ENCODE measurements around the gene CDSN. TPM values are rescaled to one million over a fixed set of nuclear protein-coding genes. Genes with fewer than 3 reads are reported as not detected.

Gene CDSN
- total RNA-seq, 3 donors from 2014 or later, result 0.59 TPM; not detected in 2

GRCh38 chr6:31152781-31153180 lies 32.5 kb upstream of the CDSN start:
- intact Hi-C loops (cut with DNase I; ENCODE audit: low total_unique reads), result no loop called here

GRCh38 chr6:31149827-31150447 lies 29.7 kb upstream of the CDSN start:
- DNase-seq (ENCODE audit: low spot score in 2 of 2), result no peak
- no peaks in the 10 kb centered on the region for H3K9me3 ChIP-seq
- no peak for TF ChIP-seq POLR2A (IDR thresholded peaks at IDR 0.05)
- no peak for TF ChIP-seq POLR2AphosphoS5 (IDR thresholded peaks at IDR 0.05)
- no peak for TF ChIP-seq CTCF (IDR thresholded peaks at IDR 0.05)
- no peaks in the 10 kb centered on the region for H3K27me3 ChIP-seq
- intact Hi-C loops (cut with DNase I; ENCODE audit: low total_unique reads), result no loop called here
- no peaks in the 10 kb centered on the region for H3K4me1 ChIP-seq
- H3K4me3 ChIP-seq, result no peak overlapping the region
- no peaks in the 10 kb centered on the region for H3K36me3 ChIP-seq
- no peak overlapping the region for H3K27ac ChIP-seq

More at GRCh38 chr6:31152781-31153180, 32.5 kb upstream of the CDSN start:
- Histone ChIP-seq H3K9me3 (no peaks in the 10 kb centered on the region), H3K4me1 (peaks cover 0 to 5% of the 10 kb centered on the region in 2 donors), H3K4me3 (no peak overlapping the region), H3K27me3 (no peaks in the 10 kb centered on the region), H3K36me3 (no peaks in the 10 kb centered on the region), H3K27ac (no peak overlapping the region)
- DNase-seq (ENCODE audit: low spot score in 2 of 2), result no peak
- TF ChIP-seq CTCF (IDR thresholded peaks at IDR 0.05) (no peak), POLR2AphosphoS5 (IDR thresholded peaks at IDR 0.05) (no peak), POLR2A (IDR thresholded peaks at IDR 0.05) (no peak)

GRCh38 chr6:31145386-31145785 lies 25.1 kb upstream of the CDSN start:
- H3K9me3 ChIP-seq, result no peaks in the 10 kb centered on the region
- no peaks in the 10 kb centered on the region for H3K4me1 ChIP-seq
- no peak for DNase-seq (ENCODE audit: low spot score in 2 of 2)
- H3K36me3 ChIP-seq, result no peaks in the 10 kb centered on the region
- TF ChIP-seq CTCF (IDR thresholded peaks at IDR 0.05) (no peak), POLR2A (IDR thresholded peaks at IDR 0.05) (no peak), POLR2AphosphoS5 (IDR thresholded peaks at IDR 0.05) (no peak)
- no peaks in the 10 kb centered on the region for H3K27me3 ChIP-seq
- no peak overlapping the region for H3K27ac ChIP-seq
- no peak overlapping the region for H3K4me3 ChIP-seq
- intact Hi-C loops (cut with DNase I; ENCODE audit: low total_unique reads), result no loop called here

- intact Hi-C loops (cut with DNase I; ENCODE audit: low total_unique reads), result no loop called here
- no peak for TF ChIP-seq POLR2AphosphoS5 (IDR thresholded peaks at IDR 0.05)
- TF ChIP-seq POLR2A (IDR thresholded peaks at IDR 0.05), result no peak
- no peak for TF ChIP-seq CTCF (IDR thresholded peaks at IDR 0.05)
- DNase-seq (ENCODE audit: low spot score in 2 of 2), result no peak
- Histone ChIP-seq H3K27ac (no peak overlapping the region), H3K36me3 (no peaks in the 10 kb centered on the region), H3K4me1 (no peaks in the 10 kb centered on the region), H3K9me3 (no peaks in the 10 kb centered on the region), H3K4me3 (no peak overlapping the region), H3K27me3 (no peaks in the 10 kb centered on the region)
Measured at GRCh38 chr6:31144970-31145340, 24.7 kb upstream of the CDSN start.

DNA sequence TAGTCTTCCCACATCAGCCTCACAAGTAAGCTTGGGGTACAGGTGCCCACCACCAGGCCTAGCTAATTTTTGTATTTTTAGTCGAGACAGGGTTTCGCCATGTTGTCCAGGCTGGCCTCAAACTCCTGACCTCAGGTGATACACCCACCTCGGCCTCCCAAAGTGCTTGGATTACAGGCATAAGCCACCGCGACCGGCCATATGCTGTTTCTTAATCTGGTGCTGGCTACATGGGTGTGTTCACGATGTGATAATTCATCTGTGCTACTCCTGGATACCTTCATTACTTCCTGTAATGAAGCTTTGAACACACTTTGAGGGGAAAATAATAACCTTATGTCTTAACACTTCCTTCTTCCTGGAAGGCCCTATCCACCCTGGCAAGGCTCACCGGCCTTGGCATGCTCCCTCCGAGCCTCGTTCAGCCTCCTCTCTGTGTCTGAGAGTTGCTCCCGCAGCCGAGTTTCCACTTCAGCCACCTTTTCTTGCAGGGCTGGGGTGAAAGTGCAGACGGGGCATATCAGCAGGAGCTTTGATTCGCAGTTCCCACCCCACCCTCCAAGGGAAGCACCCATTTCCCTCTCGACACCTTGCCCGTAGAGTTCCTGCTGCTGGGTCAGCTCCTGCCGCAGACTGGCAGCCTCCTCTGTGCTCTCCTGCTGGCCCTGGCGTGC lies 24.2 kb upstream of the CDSN start:
- Histone ChIP-seq H3K27ac (peak overlapping the region; percentile 52 to 55), H3K27me3 (no peaks in the 10 kb centered on the region), H3K36me3 (no peaks in the 10 kb centered on the region), H3K9me3 (no peaks in the 10 kb centered on the region), H3K4me1 (no peaks in the 10 kb centered on the region), H3K4me3 (no peak overlapping the region)
- intact Hi-C loops (cut with DNase I; ENCODE audit: low total_unique reads), result no loop called here
- TF ChIP-seq POLR2AphosphoS5 (IDR thresholded peaks at IDR 0.05), result no peak
- no peak for TF ChIP-seq CTCF (IDR thresholded peaks at IDR 0.05)
- no peak for TF ChIP-seq POLR2A (IDR thresholded peaks at IDR 0.05)
- no peak for DNase-seq (ENCODE audit: low spot score in 2 of 2)

All from breast epithelium (tissue), 4 donors.